Umbilical cord (tissue), 2 donors: Measurements from ENCODE around the gene IL12RB2. TPM values are rescaled to one million over a fixed set of nuclear protein-coding genes. Genes with fewer than 3 reads are reported as not detected.

Experiments used
- DNase-seq: peaks from one replicate; pipeline ENCODE4 v3.0.0-alpha.2; 2015; ENCODE audit warnings: low spot score
- total RNA-seq: library from RNA; depleted of rRNA; stranded (reverse); fragments of >200 nt; gene quantifications from one replicate; pipeline ENCODE4 v1.2.3, GENCODE V29; 2014; ENCODE audit warnings: low replicate concordance; ENCODE audit not compliant: insufficient read depth

Gene IL12RB2
- total RNA-seq, 1 donor from 2014 or later: 9.4 TPM

DNA sequence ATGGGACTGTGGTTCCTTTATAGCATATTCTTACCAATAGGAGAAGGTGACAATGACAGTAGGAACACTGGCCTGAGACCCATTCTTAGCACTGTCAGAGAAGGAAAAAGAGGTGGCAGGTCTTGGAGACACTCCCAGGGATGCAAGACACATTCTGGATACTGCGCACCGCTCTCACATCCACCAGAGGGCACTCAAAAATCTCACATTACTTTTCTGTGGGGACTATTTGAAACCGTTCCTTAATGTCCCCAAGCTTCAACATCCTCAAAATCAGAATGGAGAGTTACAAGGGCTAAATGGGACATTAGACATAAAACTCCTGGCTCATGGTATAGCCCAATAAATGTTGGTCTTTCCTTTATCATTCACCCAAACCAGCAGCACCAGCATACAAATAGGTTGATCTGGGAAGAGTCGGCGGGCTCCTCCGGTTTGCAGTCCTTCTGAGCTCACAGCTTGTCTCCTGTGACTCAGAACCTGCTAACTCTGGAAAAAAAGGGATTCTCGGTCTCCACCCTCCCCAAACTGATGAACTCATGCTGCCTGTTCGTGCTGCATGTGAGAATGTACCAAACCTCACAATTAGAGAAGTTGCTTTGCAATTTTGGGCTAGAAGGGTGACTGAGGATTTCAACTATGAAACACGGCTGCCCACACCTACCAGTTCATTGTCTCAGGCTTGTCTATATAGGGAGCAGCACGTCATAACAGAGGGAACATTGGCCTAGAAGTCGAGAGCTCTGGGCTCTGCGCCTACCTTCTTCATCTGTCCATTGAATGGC, 40.2 kb downstream of the IL12RB2 start:
- DNase-seq: peak; percentile 62

DNA sequence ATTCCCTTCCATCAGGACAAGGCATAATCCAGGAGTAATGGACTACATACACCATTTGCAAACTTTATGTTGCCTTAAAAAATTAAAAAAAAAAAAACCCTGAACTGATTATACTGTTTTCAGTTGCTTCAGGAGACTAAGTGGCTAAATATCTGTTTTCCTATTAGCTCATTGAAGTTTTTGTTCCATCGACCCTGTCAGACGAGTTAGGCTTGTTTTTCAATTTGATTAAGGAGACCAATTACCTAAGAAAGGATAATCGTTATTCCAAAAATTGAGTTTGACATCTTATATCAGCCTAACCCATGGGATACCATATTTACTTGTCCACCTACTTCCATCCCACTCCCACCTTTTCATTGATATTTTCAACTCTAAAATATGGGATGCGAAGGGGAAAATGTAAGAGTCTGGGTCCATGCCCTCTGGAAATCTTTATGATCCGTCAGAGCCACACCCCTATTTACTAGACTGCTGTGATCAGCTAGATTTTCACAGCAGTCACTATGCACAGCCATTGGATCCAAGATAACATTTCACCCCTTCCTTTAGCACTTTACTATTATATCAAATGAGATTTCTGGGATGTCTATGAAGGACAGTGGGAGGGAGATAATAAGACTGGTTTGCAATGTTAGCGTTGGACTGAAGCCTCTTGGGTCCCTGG, 41.0 kb downstream of the IL12RB2 start:
- no peak for DNase-seq

DNA sequence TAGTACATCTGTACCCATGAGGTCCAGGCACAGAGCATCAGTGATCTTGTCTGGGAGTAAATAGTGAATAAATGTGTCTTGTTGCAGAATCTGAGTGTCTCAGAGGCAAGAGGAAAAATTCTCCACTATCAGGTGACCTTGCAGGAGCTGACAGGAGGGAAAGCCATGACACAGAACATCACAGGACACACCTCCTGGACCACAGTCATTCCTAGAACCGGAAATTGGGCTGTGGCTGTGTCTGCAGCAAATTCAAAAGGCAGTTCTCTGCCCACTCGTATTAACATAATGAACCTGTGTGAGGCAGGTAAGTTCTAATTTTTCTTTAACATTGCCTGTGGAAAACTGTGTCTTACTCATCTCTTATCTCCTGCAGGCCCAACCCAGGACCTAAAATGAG, 43.1 kb downstream of the IL12RB2 start:
- DNase-seq: no peak

DNA sequence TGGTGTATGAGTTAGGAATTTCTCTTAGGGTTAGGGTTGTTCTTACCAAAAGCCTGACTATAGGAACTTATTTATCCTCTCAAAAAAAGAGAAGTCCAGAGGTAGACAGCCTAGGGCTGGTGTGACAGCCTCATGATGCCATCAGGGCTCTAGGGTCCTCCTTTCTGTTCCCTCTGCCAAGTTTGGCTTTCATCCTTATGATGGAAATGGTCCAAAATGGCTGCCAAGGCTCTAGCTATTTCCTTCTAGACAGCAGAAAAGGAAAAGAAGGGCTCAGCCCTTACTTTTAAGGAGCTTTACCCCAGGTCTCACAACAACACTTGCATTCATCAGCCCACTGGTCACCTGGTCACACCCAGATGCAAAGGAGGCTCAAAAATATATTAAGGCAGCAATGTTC, 44.5 kb downstream of the IL12RB2 start:
- DNase-seq: no peak

DNA sequence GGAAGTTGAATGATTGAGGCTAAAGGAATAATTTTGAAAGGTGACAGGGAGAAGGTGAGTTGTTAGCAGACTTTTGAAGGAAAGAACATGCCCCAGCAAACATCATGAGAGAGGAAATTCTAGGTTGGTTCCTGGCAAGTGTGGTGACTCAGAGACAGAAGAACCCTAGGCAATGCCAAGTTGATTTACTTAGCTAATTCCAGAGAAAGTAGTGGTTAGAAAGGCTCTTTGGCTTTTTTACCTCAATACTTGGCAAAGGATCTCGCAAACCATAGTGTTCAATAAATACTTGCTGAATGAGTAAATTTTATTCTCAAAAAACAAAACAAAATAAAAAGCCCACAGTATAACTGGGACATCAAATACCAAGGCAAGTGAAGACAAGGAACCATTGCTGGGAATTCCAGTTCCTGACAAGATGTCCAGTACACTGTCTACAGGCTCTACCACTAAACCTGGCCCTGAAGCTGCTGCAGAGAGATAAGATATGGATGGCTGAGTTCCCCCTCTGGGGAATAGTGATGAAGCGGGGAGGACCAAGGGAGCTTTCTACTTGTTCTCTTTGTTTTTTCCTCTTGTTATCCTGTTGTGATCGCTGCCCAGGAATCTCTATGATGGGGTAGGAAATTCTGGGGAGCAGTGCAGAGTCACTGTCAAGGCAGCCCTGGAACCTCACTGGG, 48.2 kb downstream of the IL12RB2 start:
- no peak for DNase-seq

DNA sequence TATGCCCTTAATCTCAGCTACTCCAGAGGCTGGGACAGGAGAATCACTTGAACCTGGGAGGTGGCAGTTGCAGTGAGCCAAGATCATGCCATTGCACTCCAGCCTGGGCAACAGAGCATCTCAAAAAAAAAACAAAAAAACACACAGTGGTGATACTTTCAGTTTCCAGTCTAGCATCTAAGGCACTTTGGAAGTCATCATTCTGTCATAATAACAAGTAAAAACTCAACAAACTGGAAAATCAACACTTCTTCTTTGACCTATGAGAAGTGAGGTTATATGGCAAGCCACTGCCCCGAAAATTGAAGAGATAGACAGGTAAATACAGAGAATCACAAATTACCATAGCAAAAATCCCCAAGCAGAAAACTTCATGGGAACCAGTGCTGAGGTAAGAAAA, 51.9 kb downstream of the IL12RB2 start:
- no peak for DNase-seq

DNA sequence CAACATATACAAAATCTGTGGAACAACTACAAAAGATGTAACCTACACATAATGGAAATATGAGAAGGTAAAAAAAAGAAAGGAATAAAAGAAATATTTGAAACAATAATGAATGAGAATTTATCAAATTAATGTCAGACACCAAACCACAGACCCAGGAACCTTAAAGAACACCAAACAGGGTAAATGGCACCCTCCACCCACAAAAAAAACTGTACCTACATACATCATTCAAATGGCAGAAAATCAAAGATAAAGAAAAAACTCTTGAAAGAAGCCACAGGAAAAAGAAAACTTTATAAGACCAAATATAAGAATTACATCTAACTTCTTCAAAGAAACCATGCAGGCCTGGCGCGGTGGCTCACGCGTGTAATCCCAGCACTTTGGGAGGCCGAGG, 54.0 kb downstream of the IL12RB2 start:
- DNase-seq: no peak

DNA sequence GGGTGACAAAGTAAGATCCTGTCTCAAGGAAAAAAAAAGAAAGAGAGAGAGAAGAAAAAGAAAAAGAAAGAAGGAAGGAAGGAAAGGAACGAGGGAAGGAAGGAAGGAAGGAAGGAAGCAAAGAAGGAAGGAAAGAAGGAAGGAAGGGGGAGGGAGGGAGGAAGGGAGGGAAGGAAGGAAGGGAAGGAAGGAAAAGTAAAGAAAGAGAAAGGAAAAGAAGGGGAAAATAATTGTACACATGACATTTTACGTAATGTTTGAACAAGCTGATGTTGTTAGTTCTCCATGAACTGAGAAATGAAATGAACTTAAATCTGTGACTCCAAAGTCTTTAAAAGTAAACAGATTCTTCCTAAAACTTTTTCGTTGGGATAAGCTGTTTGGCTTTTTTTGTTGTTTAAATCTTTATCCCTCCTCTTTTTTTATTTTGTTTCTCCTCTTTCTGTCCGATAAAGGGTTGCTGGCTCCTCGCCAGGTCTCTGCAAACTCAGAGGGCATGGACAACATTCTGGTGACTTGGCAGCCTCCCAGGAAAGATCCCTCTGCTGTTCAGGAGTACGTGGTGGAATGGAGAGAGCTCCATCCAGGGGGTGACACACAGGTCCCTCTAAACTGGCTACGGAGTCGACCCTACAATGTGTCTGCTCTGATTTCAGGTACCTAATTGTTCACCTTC, 59.8 kb downstream of the IL12RB2 start:
- DNase-seq: peak; percentile 52

DNA sequence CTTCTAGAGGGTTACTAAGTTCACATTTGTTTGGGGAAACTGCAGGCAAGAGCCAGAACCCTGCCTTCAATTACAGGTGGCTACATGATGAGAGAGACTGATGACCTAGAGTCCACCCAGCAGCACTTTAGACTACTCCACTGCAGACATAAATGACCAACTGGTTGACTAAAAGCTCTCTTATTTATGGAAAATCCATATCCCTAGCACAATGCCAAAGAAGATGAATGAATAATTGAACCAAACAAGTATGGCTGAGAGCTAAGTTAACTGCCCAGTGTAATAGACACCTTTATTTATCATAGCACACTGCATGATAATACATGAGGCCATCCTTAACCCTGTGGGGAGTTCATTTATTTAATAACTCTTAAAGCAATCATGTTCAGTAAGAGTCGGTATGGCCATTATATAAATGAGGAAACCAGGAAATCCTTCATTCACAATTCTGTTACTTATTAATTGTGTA, 60.4 kb downstream of the IL12RB2 start:
- no peak for DNase-seq

DNA sequence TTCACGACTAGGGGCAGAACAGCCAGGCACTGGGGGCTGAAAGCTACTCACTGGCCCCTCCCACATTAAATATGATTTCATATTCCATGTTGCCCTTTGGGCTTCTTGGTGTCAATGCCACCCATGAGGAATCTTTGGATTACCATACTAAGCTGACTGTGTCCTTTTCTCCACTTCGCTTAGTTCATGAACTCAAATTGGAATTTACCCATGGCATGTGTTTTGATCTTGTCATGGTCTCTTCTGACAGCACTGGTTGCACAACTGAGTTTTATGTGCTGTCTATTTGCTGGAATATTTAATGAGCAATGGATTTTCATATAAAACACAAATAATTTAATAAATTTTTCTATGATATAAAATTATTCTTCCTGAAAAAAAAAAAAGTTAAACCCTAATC, 63.4 kb downstream of the IL12RB2 start:
- DNase-seq: no peak

DNA sequence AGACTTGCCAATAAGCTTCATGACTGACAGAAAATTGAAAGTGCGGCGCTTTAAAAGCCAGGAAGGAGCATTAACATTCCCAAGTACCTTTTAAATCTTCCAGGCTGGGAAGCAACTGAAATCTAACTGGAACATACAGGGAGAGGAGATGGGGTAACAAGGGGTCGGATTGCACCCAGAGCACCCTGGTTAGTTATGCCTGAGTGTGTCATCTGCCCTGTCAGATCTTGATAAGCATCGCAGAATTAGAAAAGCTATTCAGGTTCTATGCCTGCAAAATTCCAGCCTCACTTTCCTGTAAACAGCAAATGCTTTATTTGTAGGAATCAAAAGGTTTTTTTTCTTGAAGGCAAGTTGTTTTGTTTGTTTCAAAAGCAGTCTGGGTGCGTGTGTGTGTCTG, 64.0 kb downstream of the IL12RB2 start:
- DNase-seq: no peak

DNA sequence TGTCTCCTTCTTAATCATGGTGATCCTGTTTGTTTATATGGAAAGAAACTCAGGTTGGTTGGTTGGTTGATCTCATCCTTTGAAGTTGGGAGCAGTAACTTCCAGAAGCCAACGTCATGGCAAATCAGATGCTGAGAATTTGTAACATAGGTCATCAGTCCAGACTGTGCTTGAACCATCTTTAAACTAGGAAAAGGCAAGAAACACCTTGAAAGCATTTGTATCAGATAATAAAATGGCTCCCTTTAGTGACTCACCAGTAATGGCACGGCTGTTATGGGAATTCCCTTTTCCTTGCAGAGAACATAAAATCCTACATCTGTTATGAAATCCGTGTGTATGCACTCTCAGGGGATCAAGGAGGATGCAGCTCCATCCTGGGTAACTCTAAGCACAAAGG, 64.5 kb downstream of the IL12RB2 start:
- DNase-seq: no peak

DNA sequence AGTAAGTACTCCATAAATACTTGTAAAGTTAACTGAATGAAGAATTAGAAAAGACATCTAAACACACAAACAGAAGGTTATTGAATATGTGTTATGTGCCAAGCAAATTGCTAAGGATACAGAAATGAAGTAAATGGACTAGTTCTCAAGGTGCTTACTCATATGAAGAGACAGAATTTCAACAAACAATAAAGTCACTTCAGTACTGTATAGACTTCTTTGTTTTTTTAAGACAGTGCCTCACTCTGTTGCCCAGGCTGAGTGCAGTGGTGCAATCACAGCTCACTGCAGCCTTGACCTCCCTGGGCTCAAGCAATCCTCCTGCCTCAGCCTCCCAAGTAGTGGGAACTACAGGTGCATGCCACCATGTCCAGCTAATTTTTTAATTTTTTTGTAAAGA, 65.2 kb downstream of the IL12RB2 start:
- no peak for DNase-seq

DNA sequence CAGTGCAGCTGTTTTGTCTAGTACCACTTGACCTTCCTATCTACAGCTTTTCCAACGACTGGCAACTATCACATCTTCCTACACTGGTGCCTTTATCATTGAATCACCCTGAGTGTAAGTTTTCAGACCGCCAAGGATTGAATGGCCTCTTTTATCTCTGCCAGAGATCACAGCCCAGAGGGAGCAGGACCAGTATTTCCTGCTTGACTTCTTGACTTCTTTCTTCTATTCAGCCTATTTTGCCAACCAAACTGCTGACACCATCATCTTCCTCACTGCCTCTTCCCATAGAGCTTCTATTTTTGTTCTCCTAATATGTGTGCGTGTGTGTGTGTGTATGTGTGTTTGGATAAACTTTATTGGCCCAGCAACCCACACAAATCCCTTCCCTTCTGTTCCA, 68.7 kb downstream of the IL12RB2 start:
- peak; percentile 37 for DNase-seq

DNA sequence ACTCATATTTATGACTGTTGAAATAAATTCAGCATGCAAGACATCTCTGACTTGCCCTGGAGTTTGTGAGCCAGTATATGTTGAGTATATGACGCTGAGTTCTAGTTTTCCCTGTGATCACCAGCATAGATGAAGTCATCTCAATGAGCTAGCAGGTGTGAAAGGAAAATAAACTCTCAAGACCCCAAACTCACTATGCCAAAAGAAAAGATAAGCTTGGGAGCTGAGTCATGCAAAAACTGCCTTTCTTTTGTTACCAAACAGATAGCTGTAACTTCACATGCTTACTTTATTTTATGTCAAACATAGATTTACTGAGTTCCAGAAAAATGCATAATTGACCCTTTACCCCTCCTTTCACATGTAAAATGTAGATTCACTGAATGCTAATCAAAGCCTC, 69.6 kb downstream of the IL12RB2 start:
- no peak for DNase-seq

DNA sequence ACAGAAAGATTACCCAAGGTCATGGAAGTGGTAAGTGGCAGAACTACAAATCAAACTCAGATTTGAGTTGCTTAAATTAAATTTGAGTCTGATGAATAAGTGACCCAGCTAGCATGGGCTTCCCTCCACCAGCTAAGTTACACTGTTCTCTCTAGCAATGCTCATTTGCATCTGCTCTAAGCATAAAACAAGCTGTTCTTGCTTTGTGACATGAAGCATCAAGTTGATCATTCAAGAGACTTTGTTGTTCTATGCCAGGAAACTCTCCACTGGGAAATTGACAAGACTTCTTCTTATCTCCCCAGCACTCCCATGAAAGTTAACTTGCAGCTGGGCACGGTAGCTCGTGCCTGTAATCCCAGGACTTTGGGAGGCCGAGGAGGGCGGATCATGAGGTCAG, 73.5 kb downstream of the IL12RB2 start:
- DNase-seq: no peak

DNA sequence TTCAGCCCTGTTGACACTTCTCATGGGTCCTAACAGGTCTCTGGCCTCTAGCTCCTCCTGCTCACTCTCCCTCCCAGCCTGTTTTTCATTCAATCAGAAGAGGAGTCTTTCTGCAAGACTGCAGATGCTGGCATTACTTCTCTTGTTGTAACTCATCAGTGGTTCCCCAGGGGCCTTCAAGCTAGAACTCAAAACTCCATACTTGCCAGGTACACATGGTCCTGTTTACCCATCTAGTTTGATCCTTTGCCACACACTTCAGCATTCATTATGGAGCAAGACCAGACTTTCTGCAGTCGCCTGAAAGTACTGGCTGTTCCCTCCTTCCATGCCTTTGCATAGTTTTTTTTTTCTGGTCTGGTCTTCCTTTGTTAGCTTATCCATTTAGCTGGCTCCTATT, 74.6 kb downstream of the IL12RB2 start:
- no peak for DNase-seq

DNA sequence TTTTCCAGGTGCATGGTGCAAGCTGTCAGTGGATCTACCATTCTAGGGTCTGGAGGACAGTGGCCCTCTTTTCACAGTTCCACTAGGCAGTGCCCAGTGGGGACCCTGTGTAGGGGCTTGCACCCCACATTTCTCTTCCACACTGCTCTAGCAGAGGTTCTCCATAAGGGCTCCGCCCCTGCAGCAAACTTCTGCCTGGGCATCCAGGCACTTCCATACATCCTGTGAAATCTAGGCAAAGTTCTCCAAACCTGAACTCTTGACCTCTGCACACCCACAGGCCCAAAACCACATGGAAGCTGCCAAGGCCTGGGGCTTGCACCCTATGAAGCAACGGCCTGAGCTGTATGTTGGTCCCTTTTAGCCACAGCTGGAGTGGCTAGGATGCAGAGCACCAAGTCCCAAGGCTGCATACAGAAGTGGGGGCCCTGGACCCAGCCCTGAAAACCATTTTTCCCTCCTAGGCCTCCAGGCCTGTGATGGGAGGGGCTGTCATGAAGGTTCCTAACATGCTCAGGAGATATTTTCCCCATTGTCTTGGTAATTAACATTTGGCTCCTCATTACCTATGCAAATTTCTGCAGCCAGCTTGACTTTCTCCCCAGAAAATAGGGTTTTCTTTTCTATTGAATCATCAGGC, 76.4 kb downstream of the IL12RB2 start:
- no peak for DNase-seq

DNA sequence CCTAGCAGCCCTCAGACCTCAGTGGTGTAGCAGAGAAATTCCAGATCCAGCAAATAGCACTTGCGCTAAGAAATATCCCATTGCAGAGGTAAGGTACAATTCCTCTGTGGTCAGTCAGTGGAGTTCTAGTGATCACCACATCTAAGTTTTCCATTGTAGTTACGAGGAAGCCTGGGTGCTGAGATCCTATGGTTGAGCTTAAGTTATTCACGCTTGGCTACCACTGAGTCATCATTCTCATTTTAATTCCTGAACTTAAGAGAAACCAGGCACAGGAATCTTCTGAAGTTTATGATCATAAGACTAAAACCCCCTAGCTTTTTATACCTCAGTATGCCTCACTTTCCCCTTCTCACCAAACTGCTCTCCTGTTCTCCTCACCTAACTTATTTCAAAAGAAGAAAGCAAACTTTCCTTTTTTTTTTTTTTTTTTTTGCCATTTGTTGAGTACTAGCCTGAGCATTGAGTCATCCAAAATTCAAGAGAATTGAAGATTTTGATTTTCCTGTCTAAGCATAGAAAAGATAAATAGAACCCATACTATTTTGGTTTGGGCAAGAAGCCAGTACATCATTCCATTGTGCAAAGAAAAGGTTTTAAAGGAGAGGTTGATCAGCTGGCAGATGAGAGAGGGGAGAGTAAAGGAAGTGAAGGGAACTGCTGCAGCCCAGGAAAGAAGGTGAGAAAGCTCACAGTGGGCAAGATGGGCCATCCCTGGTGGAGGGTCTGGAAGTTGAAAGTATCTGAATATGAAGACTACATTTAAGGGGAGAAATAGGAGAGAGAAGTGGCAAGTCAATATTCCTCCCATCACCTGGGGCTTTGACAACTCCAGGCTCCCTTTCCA, 82.6 kb downstream of the IL12RB2 start:
- DNase-seq: no peak

DNA sequence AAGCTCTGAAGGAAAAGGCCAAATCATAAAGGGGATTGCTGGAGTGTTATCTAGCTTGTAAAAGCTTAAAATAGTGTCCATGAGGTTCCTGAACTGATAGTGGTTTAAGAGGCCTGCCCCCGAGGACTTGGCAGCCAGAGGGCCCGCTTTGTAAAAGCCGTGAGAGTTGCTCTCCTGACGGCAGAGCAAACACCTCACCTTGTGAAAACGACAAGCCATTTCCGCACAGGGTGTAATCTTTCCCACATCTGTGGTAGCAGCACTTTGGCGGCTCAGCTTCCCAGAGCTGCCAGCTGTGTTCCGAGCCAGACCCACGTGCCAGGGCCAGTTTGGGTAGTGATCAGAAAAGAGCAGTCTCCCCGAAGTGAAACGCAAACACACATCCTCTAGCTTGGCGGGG, 85.6 kb downstream of the IL12RB2 start:
- DNase-seq: peak; percentile 37

DNA sequence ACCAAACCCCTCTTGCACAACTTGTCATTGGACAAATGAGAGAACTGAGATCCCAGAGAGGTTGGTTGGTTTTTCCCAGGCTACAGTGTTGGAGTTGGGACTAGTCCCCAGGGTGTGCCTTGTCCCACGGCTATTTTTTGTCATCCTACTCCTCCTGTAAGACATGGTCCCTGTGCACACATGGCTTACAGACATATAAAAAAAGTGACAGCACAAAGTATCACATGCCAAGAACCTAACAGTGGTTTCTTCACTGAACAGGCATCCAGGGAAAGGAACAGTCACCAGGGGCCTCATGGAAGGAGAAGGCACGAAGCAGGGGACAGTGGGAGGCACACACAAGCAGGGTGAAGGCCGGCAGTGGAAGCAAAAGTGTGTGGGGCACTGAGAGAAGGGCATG, 86.1 kb downstream of the IL12RB2 start:
- DNase-seq: no peak
